Measurements from ENCODE around the gene HSPB6.
A peak's percentile ranks its signal among the peaks of the same experiment; 100 is the strongest.

The HSPB6 gene

DNA sequence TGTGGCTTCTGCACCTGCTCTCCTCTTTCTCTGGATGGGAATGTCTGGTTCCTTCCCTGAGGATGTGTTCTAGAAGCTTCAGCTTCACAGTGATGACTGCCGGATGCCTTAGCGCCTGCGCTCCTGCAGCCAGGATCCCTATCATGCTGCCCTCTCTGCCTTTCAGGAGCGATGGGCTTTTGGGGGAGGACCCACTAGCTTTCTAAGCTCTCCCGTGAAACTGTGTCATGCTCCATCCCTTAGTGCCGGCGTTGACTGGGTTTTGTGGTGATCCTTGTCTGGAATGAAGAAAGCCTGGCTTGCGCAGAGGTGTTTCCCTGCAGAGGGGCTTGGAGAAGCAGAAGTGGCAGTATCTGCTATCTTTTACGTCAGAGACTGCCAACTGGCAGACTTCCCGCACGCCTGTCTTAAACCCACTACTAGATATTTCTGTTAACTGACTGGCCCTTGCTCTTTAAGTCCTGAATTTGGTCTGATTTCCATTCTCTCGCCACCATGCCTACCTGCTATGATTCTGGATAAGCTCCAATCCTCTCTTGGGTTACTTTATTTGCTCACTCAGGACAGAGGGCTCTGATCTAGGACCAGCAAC lies 42.8 kb downstream of the HSPB6 start:
- Mint-ChIP-seq H3K4me1 (peaks cover 7% of the 10 kb centered on the region), H3K9me3 (no peaks in the 10 kb centered on the region), H3K27ac (no peak overlapping the region), H3K4me3 (peak overlapping the region in 2 of 3 experiments; percentile 84), H3K27me3 (ENCODE audit: low read depth) (peaks cover 4% of the 10 kb centered on the region), H3K36me3 (ENCODE audit: low read depth) (no peaks in the 10 kb centered on the region)
- TF ChIP-seq CTCF (IDR thresholded peaks at IDR 0.05; ENCODE audit: unreplicated experiment in 3 of 3) = no peak

GRCh38 chr19:35713506-35713850 lies 43.4 kb downstream of the HSPB6 start:
- no peak overlapping the region for H3K4me3 Mint-ChIP-seq
- no peak overlapping the region for H3K27ac Mint-ChIP-seq
- peaks cover 4% of the 10 kb centered on the region for H3K27me3 Mint-ChIP-seq (ENCODE audit: low read depth)
- no peaks in the 10 kb centered on the region for H3K9me3 Mint-ChIP-seq
- no peaks in the 10 kb centered on the region for H3K36me3 Mint-ChIP-seq (ENCODE audit: low read depth)
- H3K4me1 Mint-ChIP-seq = peaks cover 7% of the 10 kb centered on the region
- TF ChIP-seq CTCF (IDR thresholded peaks at IDR 0.05; ENCODE audit: unreplicated experiment in 3 of 3) = no peak

DNA sequence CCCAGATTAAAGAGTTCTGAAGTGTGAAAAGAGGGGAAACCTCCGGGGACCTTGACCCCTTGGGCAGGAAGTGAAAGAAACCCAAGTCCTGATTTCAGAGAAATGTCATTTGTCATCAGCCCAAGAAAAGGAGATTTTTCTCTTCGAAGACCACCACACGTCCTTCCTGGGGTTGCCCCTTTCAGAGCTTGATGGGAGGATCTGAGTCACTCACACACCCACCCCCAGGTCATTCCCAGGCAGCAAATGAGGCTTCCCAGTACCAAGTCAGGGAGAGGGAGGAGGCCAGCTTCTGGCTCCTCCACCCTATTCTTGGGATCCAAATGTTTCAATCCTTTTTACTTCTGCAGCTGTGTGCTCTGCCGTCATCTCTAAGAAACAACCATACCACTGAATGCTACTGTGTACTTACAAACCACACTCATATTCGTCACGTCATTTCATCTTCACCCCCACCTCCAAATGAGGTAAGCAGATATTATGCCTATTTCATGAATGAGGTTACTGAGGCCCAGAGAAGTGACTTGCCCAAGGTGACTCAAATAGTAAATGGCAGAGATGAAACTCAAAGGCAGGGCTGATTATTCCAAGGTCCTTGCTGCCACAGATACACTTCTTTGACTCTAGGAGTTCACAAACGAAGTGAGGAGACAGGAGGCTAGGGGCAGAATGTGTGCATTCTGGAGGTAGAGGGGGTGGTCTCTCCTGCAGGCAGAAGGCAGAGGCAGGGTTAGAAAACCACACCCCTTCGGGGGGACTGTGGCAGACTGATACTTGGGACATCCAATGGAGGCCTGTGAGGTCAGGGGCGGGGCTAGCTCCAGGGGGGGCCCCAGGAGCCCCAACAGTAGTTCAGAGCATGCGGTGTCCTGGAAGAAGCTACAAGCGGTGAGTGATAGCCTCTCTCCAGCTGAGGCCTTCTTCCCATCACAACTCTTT lies 44.0 kb downstream of the HSPB6 start:
- peaks cover 6% of the 10 kb centered on the region for H3K27me3 Mint-ChIP-seq (ENCODE audit: low read depth)
- no peaks in the 10 kb centered on the region for H3K36me3 Mint-ChIP-seq (ENCODE audit: low read depth)
- no peak for TF ChIP-seq CTCF (IDR thresholded peaks at IDR 0.05; ENCODE audit: unreplicated experiment in 3 of 3)
- H3K27ac Mint-ChIP-seq = no peak overlapping the region
- H3K9me3 Mint-ChIP-seq = no peaks in the 10 kb centered on the region
- peak overlapping the region in 1 of 3 experiments; percentile 52 for H3K4me3 Mint-ChIP-seq
- H3K4me1 Mint-ChIP-seq = peaks cover 7% of the 10 kb centered on the region

GRCh38 chr19:35710784-35711723 lies 45.8 kb downstream of the HSPB6 start:
- no peak for TF ChIP-seq CTCF (IDR thresholded peaks at IDR 0.05; ENCODE audit: unreplicated experiment in 3 of 3)
- Mint-ChIP-seq H3K27me3 (ENCODE audit: low read depth) (peaks cover 7% of the 10 kb centered on the region), H3K4me1 (peaks cover 1% of the 10 kb centered on the region), H3K36me3 (ENCODE audit: low read depth) (no peaks in the 10 kb centered on the region), H3K27ac (no peak overlapping the region), H3K9me3 (no peaks in the 10 kb centered on the region), H3K4me3 (no peak overlapping the region)

DNA sequence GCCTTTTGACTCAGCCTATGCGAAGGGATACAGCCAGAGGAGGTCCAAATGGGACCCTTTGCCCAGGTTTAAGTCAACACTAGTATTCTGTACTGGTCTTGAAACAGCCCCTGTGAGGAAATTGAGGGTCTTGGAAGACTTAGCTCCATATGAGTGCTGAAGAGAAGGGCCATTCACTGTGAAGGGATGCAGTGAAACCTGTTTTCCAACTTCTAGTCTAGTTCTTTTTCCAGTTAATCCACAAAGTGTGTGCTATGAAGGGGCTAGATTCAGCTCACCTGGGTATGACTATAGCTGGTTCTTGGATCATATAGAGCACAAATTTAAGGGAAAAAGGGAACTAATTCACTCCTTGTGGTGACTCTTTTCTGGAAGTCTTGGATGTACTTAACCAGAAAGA lies 48.4 kb downstream of the HSPB6 start:
- peaks cover 3% of the 10 kb centered on the region for H3K27me3 Mint-ChIP-seq (ENCODE audit: low read depth)
- H3K27ac Mint-ChIP-seq = no peak overlapping the region
- no peaks in the 10 kb centered on the region for H3K9me3 Mint-ChIP-seq
- no peak for TF ChIP-seq CTCF (IDR thresholded peaks at IDR 0.05; ENCODE audit: unreplicated experiment in 3 of 3)
- no peak overlapping the region for H3K4me3 Mint-ChIP-seq
- no peaks in the 10 kb centered on the region for H3K4me1 Mint-ChIP-seq
- H3K36me3 Mint-ChIP-seq (ENCODE audit: low read depth) = no peaks in the 10 kb centered on the region

Measured in nephron (organoid).